ENCODE measurements around the gene AATK. TPM values are rescaled to one million over a fixed set of nuclear protein-coding genes. Genes with fewer than 3 reads are reported as not detected.

The AATK gene
- total and polyA plus RNA-seq, 2 of the 13 experiments (the other 11 are each of a cell fraction or from before 2014, with no cell fraction given): 2.9 to 8.4 TPM

GRCh38 chr17:81097134-81097942 lies 68.7 kb downstream of the AATK start (continued):
- TF ChIP-seq, protein P1, sequence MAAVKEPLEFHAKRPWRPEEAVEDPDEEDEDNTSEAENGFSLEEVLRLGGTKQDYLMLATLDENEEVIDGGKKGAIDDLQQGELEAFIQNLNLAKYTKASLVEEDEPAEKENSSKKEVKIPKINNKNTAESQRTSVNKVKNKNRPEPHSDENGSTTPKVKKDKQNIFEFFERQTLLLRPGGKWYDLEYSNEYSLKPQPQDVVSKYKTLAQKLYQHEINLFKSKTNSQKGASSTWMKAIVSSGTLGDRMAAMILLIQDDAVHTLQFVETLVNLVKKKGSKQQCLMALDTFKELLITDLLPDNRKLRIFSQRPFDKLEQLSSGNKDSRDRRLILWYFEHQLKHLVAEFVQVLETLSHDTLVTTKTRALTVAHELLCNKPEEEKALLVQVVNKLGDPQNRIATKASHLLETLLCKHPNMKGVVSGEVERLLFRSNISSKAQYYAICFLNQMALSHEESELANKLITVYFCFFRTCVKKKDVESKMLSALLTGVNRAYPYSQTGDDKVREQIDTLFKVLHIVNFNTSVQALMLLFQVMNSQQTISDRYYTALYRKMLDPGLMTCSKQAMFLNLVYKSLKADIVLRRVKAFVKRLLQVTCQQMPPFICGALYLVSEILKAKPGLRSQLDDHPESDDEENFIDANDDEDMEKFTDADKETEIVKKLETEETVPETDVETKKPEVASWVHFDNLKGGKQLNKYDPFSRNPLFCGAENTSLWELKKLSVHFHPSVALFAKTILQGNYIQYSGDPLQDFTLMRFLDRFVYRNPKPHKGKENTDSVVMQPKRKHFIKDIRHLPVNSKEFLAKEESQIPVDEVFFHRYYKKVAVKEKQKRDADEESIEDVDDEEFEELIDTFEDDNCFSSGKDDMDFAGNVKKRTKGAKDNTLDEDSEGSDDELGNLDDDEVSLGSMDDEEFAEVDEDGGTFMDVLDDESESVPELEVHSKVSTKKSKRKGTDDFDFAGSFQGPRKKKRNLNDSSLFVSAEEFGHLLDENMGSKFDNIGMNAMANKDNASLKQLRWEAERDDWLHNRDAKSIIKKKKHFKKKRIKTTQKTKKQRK (IDR thresholded peaks at IDR 0.05; ENCODE audit: low read length): no peak
- peak; percentile 89; the same call in 1 of the 2 replicates for TF ChIP-seq DNMT1 (CRISPR knock-in tag; IDR thresholded peaks at IDR 0.05)
- TF ChIP-seq BORCS8-MEF2B (CRISPR knock-in tag; IDR thresholded peaks at IDR 0.05): no peak; the same call in 1 of the 2 replicates
- TF ChIP-seq ZNF512 (CRISPR knock-in tag; IDR thresholded peaks at IDR 0.05): no peak
- TF ChIP-seq, protein P2, sequence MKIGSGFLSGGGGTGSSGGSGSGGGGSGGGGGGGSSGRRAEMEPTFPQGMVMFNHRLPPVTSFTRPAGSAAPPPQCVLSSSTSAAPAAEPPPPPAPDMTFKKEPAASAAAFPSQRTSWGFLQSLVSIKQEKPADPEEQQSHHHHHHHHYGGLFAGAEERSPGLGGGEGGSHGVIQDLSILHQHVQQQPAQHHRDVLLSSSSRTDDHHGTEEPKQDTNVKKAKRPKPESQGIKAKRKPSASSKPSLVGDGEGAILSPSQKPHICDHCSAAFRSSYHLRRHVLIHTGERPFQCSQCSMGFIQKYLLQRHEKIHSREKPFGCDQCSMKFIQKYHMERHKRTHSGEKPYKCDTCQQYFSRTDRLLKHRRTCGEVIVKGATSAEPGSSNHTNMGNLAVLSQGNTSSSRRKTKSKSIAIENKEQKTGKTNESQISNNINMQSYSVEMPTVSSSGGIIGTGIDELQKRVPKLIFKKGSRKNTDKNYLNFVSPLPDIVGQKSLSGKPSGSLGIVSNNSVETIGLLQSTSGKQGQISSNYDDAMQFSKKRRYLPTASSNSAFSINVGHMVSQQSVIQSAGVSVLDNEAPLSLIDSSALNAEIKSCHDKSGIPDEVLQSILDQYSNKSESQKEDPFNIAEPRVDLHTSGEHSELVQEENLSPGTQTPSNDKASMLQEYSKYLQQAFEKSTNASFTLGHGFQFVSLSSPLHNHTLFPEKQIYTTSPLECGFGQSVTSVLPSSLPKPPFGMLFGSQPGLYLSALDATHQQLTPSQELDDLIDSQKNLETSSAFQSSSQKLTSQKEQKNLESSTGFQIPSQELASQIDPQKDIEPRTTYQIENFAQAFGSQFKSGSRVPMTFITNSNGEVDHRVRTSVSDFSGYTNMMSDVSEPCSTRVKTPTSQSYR (CRISPR knock-in tag; IDR thresholded peaks at IDR 0.05; ENCODE audit: borderline replicate concordance): 0 out of 2 replicates have a peak, but pooled peaks have one; percentile 19
- TF ChIP-seq, protein P3, sequence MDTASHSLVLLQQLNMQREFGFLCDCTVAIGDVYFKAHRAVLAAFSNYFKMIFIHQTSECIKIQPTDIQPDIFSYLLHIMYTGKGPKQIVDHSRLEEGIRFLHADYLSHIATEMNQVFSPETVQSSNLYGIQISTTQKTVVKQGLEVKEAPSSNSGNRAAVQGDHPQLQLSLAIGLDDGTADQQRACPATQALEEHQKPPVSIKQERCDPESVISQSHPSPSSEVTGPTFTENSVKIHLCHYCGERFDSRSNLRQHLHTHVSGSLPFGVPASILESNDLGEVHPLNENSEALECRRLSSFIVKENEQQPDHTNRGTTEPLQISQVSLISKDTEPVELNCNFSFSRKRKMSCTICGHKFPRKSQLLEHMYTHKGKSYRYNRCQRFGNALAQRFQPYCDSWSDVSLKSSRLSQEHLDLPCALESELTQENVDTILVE (CRISPR knock-in tag; IDR thresholded peaks at IDR 0.05): peak; percentile 49; the same call in 1 of the 2 replicates
- TF ChIP-seq SRSF4 (IDR thresholded peaks at IDR 0.05; ENCODE audit: low read depth, low read length, poor library complexity, severe bottlenecking): no peak
- TF ChIP-seq ZNF333 (CRISPR knock-in tag; IDR thresholded peaks at IDR 0.05; ENCODE audit: borderline replicate concordance): 0 out of 2 replicates have a peak, but pooled peaks have one; percentile 20
- no peak for TF ChIP-seq FOXA1 (IDR thresholded peaks at IDR 0.05)
- 0 out of 2 replicates have a peak, but pooled peaks have one; percentile 2 for TF ChIP-seq FOXA1 (CRISPR knock-in tag; IDR thresholded peaks at IDR 0.05)
- TF ChIP-seq ZIK1 (CRISPR knock-in tag; IDR thresholded peaks at IDR 0.05; ENCODE audit: borderline replicate concordance, low read depth): no peak
- TF ChIP-seq ZNF772 (CRISPR knock-in tag; IDR thresholded peaks at IDR 0.05): peak; percentile 28; the same call in 1 of the 2 replicates
- no peak for TF ChIP-seq NFIC (IDR thresholded peaks at IDR 0.05; ENCODE audit: low read length)
- TF ChIP-seq ZNF749 (CRISPR knock-in tag; IDR thresholded peaks at IDR 0.05; ENCODE audit: borderline replicate concordance): no peak
- no peak; the same call in 1 of the 2 replicates for TF ChIP-seq HINFP (CRISPR knock-in tag; IDR thresholded peaks at IDR 0.05; ENCODE audit: low read depth)
- TF ChIP-seq HDAC2 (CRISPR knock-in tag; IDR thresholded peaks at IDR 0.05): 0 out of 2 replicates have a peak, but pooled peaks have one; percentile 28

Data from HepG2 (cell line).